ENCODE data around the gene POFUT2. TPM values are rescaled to one million over a fixed set of nuclear protein-coding genes. Genes with fewer than 3 reads are reported as not detected.

POFUT2 gene
- total RNA-seq, 1 donor from 2014 or later = 18.0 TPM

DNA sequence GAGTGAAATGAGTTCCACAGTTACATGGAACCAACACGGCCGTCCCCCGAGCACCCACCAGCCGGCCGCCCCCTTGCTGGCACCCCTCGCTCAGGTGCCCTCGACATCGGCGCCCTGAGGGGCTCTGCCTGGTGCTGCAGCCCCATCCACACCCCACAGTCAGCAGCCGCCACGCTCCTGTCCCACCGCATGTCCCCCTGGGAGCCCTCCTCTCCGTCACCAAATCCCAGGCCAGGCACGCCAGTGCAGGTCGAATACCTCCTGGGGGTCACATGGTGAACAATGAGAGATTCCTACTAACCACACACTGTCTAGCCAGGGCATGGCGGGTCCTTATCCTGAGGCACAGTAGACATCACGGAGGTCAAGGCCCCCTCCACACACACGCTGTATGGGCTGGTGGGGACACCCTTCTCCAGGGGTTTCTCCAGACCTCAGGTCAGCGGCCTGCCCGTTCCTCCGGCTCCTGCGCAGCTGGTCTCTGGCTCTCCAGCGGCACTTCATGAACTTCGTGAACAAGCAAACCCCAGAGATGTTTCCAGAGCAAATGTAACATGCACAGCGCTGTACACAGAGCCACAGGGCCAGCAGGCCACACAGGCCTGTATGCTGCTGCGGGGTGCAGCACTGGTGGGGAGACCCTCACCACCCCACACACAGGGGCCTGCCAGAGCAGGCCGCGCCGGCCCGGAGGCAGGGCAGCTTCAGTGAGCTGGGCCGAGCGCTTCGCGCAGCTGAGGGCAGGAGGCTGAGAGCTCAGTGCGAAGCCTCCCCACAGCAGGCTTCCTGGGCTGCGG is 21.8 kb downstream of the POFUT2 start:
- intact Hi-C loops (cut with micrococcal nuclease) = loop anchor here (1.0 to 5.0 kb wide), 2 partner anchors 38 to 114 kb away; no protein-coding TSS in a partner anchor

DNA sequence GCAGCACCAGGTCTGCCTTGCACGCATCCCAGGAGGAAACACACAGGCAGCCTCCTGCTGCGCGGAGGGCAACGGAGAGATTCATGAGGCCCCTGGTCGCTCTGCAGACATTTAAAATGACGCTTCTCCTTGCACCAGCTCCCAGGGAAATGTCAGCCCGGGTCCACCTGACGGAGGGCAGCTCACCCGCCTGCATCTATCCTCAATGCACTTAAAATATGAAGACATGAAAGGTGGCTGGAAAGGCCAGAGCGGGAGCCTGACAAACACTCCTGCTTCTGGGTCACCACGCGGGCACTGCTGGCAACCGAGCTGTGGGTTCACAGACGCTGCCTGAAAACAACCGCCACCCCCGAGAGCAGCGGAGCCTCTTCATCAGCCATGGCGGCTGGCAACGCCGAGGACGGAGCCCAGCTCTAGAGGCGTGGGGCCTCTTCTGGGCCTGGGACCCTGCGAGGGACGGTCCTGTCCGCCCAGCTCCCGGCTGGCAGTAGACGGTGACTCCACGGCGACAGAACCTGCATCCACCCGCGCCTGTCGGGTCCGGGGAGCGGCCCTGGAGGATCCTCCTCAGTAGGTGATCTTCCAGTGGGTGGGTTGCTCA is 22.7 kb downstream of the POFUT2 start:
- intact Hi-C loops (cut with micrococcal nuclease) = loop anchor here (5.0 kb wide), 1 partner anchor 113 kb away; no protein-coding TSS in a partner anchor

DNA sequence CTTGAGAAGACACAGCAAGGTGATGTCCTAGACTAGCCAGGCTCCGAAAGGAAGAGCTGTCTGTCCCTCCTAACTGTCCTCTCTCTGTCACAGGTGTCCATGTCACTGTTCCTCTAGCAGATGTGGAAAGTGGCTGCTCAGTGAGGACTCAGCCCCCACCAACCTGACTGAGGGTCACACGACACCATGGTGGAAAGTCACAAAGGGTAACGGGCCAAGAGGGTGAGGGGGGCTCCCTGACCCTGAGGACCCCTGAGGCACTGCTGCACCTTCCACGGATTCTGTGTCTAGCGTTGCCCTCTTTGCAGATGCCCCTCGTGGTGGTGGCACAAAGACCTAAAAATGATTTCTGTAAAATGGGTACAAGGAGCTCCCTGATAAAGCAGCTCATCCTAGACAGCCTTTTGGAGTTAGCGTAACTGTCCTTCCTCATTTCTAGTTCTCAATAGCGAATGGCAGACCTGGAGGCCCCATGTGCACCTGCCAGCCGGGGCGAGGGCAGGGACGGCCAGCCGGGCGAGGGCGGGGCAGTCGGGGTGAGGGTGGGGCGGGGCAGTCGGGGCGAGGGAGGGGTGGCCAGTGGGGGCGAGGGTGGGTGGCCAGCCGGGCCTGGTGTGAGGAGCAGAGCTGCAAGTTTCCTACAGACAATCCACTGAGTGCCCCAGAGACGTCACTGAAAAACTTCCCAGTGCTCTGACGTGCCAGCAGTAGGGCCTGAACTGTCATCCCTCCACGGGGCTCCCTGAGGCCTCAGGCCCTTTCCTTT is 23.4 kb downstream of the POFUT2 start:
- intact Hi-C loops (cut with micrococcal nuclease) = no loop called here

DNA sequence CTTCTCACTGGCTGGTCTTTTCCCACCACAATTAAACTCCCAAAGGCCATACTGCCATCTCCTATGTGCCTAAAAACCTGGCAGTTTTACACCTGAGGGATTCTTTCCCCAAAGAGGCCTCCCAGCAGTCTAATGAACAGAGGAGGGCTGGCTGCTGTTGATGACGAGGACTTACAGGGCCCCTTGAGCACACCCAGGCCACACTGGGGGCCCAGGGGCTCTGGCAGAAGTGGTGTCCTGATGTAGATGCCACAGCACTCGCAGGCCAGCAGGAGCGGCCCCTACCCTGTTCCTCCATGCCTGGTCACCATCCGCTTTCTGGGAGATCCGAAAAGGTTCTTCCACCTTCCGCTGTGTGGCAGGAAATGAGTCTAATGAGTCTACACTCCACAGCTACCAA is 24.2 kb downstream of the POFUT2 start:
- intact Hi-C loops (cut with micrococcal nuclease) = no loop called here

DNA sequence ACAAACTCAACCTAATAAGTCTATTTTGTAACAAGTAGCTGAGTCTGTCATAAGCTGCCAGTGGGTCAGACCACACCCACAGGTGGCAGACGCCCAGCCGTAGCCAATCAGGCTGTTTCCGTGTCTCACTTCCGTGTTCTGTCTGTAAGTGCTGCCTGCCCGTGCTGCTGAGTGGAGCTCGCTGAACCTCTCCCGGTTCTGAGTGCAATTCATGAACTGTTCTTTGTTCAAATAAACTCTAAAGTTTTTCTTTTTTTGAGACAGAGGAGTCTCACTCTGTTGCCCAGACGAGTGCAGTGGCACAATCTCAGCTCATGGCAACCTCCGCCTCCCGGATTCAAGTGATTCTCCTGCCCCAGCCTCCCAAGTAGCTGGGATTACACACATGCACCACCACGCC is 25.1 kb downstream of the POFUT2 start:
- intact Hi-C loops (cut with micrococcal nuclease) = no loop called here

DNA sequence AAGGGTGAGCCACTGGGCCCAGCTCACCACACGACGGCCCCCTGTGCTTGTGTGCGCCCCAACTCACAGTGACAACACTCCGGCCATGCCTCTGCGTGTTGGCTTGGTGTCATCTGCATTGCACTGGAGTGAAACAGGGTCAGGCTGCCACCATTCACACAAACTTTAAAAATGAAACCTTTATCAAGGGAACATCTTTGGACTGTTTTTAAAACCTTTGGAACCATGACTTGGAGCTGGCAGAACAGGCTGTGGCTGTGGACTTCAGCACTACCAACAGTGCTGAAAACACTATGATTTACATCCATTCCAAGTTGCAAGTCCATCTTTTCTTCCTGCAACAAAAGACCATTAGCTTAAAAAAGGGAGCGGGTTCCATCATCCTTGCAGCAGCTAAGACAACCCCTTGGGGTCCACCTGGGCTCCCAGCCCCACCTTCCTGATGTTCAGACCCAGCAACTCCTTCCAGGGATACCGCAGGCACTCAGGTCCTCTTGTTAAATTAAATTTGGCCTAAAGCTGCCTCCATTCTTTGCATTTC is 25.6 kb downstream of the POFUT2 start:
- intact Hi-C loops (cut with micrococcal nuclease) = no loop called here

DNA sequence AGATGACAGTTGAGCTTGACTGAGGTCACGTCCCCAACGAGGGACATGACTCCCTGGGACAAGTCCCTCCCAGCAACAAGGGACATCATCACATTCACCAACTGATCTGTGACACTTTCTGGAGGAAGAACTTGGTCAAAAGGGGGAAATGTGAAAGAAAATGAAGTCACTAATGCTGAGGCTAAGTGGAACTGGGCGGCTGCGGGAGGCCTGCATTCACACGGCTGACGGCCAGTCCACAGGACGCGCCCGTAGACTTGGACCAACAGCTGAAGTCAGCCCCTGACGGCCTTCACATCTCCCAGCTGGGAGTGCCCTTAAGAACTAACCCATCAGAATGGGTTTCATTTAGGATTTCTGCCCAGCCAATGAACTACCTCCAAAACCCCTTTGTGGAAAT is 26.6 kb downstream of the POFUT2 start:
- intact Hi-C loops (cut with micrococcal nuclease) = no loop called here

DNA sequence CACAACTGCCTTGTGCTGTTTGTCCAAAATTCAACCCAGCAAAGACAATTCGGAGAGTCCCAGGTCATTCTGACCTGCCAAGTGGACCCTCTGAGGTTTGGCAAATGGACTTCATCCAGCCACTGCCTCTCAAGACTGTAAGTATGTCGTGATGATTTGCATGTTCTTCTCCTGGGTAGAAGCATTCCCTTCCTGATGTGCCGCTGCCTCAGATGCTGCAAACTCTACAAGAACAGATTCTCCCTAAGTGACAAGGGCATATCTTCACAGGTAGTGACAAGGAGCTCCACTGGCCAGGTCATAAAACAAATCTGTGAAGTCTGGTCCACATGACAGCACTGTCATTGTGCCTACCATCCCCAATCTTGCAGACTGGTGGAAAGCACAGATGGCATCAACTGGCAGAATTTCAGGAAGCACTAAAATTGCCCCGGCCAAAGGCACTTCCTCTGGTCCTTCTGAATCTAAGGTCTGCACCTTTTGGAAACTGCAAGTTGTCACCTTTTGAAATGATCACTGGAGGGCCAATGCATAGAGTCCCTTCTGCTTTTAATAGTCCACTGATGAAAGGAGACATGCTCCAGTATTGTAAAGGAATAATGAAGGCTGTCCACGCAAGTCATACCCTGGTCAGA is 27.4 kb downstream of the POFUT2 start:
- intact Hi-C loops (cut with micrococcal nuclease) = no loop called here

DNA sequence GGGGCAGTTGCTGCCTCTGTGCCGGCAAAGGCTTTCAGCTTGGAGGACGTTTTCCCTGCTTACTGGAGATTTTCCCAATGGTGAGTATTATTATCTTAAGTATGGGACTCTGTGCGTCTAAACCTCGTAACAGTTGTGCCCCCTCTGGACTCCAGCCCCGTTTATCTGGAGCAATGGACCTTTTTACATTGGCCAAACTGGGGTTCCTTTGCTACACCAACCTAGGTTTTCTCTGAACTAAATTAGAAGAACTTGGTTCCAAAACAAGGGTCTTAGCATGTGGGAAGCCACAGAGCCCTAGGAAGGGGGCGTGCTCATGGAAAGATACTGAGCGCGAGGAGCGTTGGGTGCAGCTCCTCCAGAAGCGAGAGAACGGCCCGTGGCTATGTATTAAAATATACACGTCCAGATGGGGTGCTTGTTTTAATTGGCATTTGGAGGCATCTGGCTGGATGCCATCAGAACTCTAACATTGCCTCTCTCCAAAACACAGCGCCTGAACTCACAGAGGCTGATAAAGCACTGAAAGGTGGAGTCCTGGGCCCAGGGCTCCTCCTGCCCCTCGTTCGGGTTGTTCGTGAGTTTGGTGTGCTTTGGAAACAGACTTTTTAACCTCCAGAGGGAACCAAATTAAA is 28.4 kb downstream of the POFUT2 start:
- intact Hi-C loops (cut with micrococcal nuclease) = no loop called here

DNA sequence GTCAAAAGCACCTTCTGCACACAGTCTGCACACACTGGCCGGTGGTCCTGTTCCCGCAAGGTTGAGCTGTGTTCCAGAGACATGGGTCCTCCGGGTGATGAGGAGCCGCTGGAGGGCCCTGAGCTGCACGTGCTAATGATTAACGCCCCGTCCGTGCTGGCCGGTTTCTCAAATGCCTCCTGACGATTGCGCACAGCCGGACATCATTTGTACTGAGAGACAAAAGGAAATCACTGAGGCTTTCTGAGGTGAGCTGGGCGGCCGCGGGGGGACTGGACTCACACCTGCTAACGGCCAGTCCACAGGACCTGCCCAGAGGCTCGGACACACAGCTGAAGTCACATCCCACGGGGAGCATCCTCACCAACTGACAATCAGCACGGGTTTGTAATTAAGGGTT is 29.2 kb downstream of the POFUT2 start:
- intact Hi-C loops (cut with micrococcal nuclease) = no loop called here

DNA sequence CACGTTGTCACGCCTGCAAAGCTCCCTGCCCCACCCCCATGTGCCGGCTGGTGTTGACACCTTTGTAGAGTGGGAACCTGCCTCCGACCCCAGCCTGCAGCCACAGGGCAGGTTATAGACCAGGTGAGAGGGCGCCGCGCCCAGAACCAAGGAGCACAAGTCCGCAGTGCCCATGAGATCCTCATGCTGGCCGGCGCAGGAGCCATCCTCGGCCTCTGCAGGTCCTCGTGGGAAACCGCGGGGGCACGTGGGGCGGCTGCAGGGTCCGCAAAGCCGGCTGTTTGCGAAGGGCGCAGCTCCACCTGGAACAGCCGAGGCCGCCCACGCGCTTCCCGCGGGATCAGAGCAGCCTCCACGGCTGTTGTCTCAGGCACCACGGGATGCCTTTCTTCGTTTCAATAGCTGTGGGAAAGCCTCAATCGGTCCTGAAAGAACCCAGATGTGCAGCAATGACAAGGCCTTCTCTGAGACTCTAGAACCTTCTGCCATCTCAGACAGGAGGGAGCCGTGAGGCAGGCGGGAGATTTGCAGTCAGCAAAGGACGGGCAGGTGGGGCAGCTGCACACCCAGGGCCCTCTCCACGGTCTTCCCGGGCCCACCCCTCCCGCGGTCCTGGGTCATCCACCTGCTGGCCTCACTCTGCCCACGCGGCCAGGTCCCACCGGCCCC is 29.9 kb downstream of the POFUT2 start:
- intact Hi-C loops (cut with micrococcal nuclease) = no loop called here

DNA sequence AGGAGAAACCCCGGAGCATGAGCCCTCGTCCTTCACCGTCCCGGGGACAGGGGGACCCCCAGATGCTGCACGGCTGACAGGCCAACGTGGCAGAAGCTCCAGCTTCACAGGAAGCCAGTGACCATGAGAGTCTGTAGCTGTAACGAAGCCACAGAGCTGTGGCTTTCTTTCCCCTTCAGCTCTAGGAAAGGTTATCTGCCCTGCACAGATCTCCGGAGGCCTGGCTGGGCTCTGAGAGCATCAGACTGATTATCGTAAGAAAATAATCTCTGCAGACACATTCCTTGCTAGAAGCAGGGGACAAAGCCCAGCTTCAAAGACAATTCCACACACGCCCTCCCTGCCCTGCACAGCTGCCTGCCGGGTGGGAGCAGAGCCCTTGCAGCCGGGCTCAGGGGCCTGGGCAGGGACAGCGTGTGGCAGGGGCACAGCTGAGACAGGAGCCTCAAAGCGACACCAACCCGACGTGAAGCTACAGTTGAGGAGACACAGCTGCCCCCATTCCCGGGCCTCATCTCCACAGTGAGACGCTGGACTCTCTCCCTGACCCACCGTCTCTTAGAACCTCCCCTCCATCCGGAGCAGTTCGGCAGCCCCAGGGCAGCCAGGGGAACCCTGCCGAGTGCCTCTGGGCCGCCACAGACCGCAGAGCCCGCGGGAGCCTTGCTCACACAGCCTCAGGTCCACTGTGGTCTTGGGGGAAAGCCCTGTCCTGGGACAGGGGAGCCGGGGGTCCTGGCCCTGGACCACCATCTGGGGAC is 30.6 kb downstream of the POFUT2 start:
- intact Hi-C loops (cut with micrococcal nuclease) = no loop called here

DNA sequence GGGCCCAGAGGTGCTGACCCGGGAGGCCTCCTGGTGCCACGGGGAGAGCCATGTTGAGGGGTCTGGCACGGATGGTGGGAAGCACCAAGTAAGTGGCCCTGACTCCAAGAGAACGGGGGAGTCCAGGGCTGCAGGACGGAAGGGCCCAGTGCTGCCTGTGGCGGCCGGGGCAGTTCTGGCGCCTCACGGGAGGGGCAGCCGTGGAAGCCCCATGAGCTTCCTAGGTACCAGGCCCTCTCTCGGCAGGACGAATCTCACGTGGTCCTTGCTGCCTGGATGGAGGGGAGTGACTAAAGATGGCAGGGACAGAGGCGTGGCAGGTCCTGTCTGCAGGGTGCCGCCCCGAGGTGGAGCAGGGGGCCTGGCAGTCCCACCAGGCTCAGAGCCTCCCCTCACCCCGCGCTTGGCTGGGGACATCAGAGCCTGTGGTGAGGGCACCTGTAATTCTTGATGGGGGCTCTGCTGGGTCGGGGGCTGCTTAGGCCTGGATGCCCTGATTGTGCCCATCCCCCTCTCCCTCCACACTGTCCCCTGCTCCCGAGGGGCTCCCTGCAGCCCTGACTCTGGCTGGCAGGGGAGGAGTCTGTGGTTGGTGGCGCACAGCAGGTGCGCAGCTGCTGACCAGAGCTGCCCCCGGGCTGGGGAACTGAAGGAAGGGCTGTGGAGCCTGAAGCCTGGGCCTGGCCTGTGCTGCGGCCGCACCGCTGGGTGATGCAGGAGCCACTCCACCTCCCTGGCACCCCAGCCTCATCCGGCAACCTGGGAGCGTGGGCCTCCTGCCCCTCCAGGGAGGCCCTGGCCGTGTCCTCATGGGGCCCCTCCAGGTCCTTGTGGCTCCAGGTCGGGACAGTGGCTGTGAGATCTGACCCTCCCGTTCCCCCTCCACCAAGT is 31.4 kb downstream of the POFUT2 start:
- intact Hi-C loops (cut with micrococcal nuclease) = no loop called here

DNA sequence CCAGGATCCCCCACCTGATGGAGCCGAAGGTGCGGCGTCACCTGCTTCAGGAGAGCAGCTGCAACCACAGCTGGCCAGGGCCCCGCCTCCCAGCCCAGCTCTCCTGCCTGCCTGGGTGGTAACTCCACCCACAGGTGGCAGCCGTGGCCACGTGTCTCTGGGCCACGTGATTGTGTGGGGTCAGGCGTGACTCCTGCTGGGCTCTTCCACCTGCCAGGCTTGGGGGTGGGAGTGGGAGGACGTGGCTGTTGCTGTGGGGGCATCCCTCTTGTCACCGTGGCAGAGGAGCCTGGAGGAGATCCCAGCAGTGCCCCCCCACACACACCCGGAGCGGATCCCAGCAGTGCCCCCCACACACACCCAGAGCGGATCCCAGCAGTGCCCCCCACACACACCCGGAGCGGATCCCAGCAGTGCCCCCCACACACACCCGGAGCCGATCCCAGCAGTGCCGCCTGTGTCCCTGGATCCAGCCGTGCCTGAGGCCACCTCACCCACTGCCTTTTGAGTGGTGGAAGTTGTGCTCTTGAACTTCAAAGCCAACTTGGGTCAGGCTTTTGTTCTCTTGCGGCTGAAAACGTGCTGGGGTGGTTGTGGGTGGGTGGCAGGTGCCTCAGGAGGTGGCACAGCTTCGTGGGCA is 32.2 kb downstream of the POFUT2 start:
- intact Hi-C loops (cut with micrococcal nuclease) = no loop called here

DNA sequence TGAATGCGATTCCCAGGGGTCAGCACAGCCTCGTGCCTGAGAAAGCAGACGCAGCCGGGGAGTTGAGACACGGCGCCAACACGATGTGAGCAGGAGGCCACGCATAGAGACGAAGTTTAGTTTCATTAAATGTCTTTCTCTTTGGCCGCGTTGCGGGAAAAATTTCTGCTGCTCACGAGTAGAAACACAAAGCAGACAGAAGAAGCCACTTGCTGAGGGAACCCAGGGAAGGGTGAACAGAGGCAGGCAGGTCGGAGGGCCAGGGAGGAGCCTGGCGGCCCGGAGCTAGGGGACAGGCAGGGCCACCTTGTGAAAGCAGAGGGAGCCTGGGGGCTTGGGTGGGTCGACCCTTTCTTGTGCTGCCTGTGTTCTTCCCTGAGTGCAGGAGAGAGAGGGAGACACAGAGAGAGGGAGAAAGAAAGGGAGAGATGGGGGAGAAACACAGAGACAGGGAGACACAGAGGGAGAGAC is 33.2 kb downstream of the POFUT2 start:
- intact Hi-C loops (cut with micrococcal nuclease) = no loop called here

DNA sequence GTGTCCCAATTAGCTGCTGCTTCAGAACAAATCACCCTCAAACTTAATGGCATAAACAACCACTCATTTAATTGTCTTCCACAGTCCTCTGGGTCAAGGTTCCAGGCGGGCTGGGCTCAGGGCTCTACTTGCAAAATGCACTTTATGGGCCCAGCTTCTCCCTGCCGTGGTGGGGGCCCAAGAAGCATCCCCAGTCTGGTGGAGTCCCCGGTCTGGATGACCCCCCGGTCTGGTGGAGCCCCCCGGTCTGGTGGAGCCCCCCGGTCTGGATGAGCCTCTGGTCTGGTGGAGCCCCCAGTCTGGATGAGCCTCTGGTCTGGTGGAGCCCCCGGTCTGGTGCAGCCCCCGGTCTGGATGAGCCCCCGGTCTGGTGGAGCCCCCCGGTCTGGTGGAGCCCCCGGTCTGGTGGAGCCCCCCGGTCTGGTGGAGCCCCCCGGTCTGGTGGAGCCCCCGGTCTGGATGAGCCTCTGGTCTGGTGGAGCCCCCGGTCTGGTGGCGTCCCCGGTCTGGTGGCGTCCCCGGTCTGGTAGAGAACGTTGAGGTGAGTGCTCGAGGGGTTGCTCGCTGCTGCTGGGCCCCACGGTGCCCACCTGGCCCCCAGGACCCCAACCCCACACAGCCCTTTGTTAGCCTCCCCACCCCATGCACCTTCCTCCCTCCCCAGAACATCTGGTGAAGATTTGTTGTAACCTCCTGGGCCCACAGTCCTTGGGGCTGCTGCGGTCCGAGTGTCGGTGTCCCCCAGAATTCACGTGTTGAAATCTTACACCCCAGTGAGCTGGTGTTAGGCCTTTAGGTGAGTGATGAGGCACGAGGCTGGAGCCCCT is 33.8 kb downstream of the POFUT2 start:
- intact Hi-C loops (cut with micrococcal nuclease) = no loop called here

DNA sequence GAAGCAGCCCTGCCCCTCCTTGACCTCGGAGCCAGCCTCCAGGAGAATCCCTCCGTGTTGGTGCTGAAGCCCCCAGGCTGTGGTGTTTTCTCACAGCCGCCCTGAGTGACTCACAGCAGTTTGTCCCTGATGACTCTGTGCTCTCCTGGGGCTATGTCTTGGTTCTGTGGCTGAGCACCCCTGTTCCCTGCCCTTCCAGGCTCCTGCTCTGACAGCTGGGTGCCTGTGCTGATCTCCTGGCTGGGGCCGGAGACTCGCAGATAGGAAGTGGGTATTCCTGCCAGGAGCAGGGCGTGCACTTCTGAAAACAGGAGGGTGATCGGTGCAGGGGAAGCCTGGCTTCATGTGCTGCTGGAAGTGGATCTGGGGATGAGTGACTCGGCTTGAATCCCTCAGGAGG is 34.5 kb downstream of the POFUT2 start:
- intact Hi-C loops (cut with micrococcal nuclease) = no loop called here
